K562 (cell line): ENCODE measurements around the gene CDH20.

Experiments used
- CTCF ChIP-seq, 3 experiments: IDR thresholded peaks in 2 of 3; conservative IDR thresholded peaks in 1 of 3; 2 replicates each; pipeline ENCODE4 v1.5.1; 2011 to 2012; ENCODE audit warnings: low read length in 3 of 3, mild to moderate bottlenecking in 3 of 3, control low read depth in 2 of 3, improper control_type of control experiment in 1 of 3, inconsistent platforms in 1 of 3, low read depth in 1 of 3, mixed read lengths in 1 of 3, moderate library complexity in 1 of 3; ENCODE audit not compliant: insufficient read depth in 2 of 3
- PTBP1 ChIP-seq: fragments of 200-400 bp; formaldehyde crosslinking; IDR thresholded peaks from 2 replicates; pipeline ENCODE4 v1.6.1; 2017; ENCODE audit warnings: low read depth, low read length
- RAD21 ChIP-seq, 2 experiments: fragments of 250-450 bp in 1 of 2; fragments of 450-650 bp in 1 of 2; sonication (Bioruptor Pico) in 1 of 2; formaldehyde crosslinking in 1 of 2; IDR thresholded peaks in 1 of 2; conservative IDR thresholded peaks in 1 of 2; 2 replicates each; pipeline versions ENCODE4 v1.4.0 to v1.8.0; 2020 to 2022; ENCODE audit warnings: mild to moderate bottlenecking in 2 of 2, moderate library complexity in 1 of 2
- SRF ChIP-seq, 2 experiments: fragments of 250-450, 450-650 bp in 1 of 2; sonication (Bioruptor Pico) in 1 of 2; sonication (generic) in 1 of 2; formaldehyde crosslinking; IDR thresholded peaks; 2 replicates each; pipeline versions ENCODE4 v1.5.0 to v1.5.1; 2020 to 2022; ENCODE audit warnings: mild to moderate bottlenecking in 1 of 2, missing genetic modification reagents in 1 of 2
- TAF1 ChIP-seq: IDR thresholded peaks from 2 replicates; pipeline ENCODE4 v1.6.1; 2011; ENCODE audit warnings: mild to moderate bottlenecking, low read length, moderate library complexity; ENCODE audit not compliant: insufficient read depth, control insufficient read depth, severe bottlenecking; ENCODE audit errors: extremely low read depth
- TFAP4 ChIP-seq: sonication (generic); formaldehyde crosslinking; IDR thresholded peaks from 2 replicates; pipeline ENCODE4 v1.8.0; 2022; ENCODE audit warnings: missing genetic modification reagents, mild to moderate bottlenecking, moderate library complexity, borderline replicate concordance
- ZNF12 ChIP-seq: sonication (generic); formaldehyde crosslinking; IDR thresholded peaks from 2 replicates; pipeline ENCODE4 v1.4.0; 2020; ENCODE audit warnings: mild to moderate bottlenecking, missing genetic modification reagents
- ZNF274 ChIP-seq: IDR thresholded peaks from 2 replicates; pipeline ENCODE4 v1.6.1; 2011; ENCODE audit warnings: low read depth, mild to moderate bottlenecking, low read length, moderate library complexity, borderline replicate concordance
- ZNF561 ChIP-seq: fragments of 450-650 bp; formaldehyde crosslinking; conservative IDR thresholded peaks from 2 replicates; pipeline ENCODE4 v1.4.0; 2020; ENCODE audit warnings: mild to moderate bottlenecking, moderate library complexity
- TF ChIP-seq, protein P1 (sequence below), 2 experiments: fragments of 450-650 bp in 1 of 2; sonication (generic) in 1 of 2; formaldehyde crosslinking in 1 of 2; IDR thresholded peaks in 1 of 2; conservative IDR thresholded peaks in 1 of 2; 2 replicates each; pipeline versions ENCODE4 v1.6.1 to v1.8.1; 2016 to 2023; ENCODE audit warnings: mild to moderate bottlenecking in 2 of 2, moderate library complexity in 2 of 2, inconsistent platforms in 1 of 2, missing genetic modification reagents in 1 of 2

GRCh38 chr18:61352611-61353010, 19.4 kb downstream of the CDH20 start:
- TF ChIP-seq SRF (CRISPR knock-in tag; IDR thresholded peaks at IDR 0.05) = no peak
- TF ChIP-seq TAF1 = no peak
- TF ChIP-seq, protein P1, sequence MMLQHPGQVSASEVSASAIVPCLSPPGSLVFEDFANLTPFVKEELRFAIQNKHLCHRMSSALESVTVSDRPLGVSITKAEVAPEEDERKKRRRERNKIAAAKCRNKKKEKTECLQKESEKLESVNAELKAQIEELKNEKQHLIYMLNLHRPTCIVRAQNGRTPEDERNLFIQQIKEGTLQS (IDR thresholded peaks at IDR 0.05) = no peak
- TF ChIP-seq, protein P1 (CRISPR knock-in tag; conservative IDR thresholded peaks at IDR 0.05) = no peak
- TF ChIP-seq ZNF561 = no peak
- no peak for TF ChIP-seq PTBP1
- TF ChIP-seq TFAP4 (CRISPR knock-in tag) = no peak
- no peak for TF ChIP-seq CTCF (IDR thresholded peaks at IDR 0.05 in 2 of 3, conservative IDR thresholded peaks at IDR 0.05 in 1 of 3; ENCODE audit: insufficient read depth in 2 of 3, low read depth in 1 of 3, low read length in 3 of 3)
- TF ChIP-seq ZNF274 = no peak
- TF ChIP-seq RAD21 (CRISPR knock-in tag; conservative IDR thresholded peaks at IDR 0.05 in 1 of 2, IDR thresholded peaks at IDR 0.05 in 1 of 2) = no peak
- TF ChIP-seq ZNF12 (CRISPR knock-in tag) = no peak
